Neural crest cell (in vitro differentiated cells): ENCODE data around the gene DLEU7. TPM values are rescaled to one million over a fixed set of nuclear protein-coding genes. Genes with fewer than 3 reads are reported as not detected.
A peak's percentile ranks its signal among the peaks of the same experiment; 100 is the strongest.

Experiments used
- DNase-seq: peaks from one replicate; pipeline ENCODE4 v3.0.0; 2021; ENCODE audit warnings: low read depth, mixed read lengths, low spot score
- H3K27ac Mint-ChIP-seq: one replicate; pipeline ENCODE4 v1.8.0; 2021; ENCODE audit warnings: mild to moderate bottlenecking, mixed read lengths; ENCODE audit not compliant: unreplicated experiment
- H3K27me3 Mint-ChIP-seq: 2 replicates; pipeline ENCODE4 v1.8.0; 2021; ENCODE audit warnings: low read depth, mild to moderate bottlenecking, mixed read lengths
- H3K36me3 Mint-ChIP-seq: 2 replicates; pipeline ENCODE4 v1.8.0; 2021; ENCODE audit warnings: low read depth, mild to moderate bottlenecking, mixed read lengths
- H3K4me1 Mint-ChIP-seq: 2 replicates; pipeline ENCODE4 v1.8.0; 2021; ENCODE audit warnings: mixed read lengths
- H3K4me3 Mint-ChIP-seq: one replicate; pipeline ENCODE4 v1.8.0; 2021; ENCODE audit warnings: mild to moderate bottlenecking, mixed read lengths
- H3K9me3 Mint-ChIP-seq: 2 replicates; pipeline ENCODE4 v1.8.0; 2021; ENCODE audit warnings: mixed read lengths
- CTCF ChIP-seq: fragments of 200-600 bp; sonication (generic); conservative IDR thresholded peaks from 2 replicates; pipeline ENCODE4 v1.5.0; 2021; ENCODE audit warnings: antibody characterized with exemption, mild to moderate bottlenecking
- total RNA-seq: library from RNA; stranded (reverse); gene quantifications from 2 replicates; pipeline ENCODE4 v1.2.1, GENCODE V29; 2021

DLEU7 gene
- total RNA-seq, 1 donor from 2014 or later, result 0.51 TPM

GRCh38 chr13:50887151-50887550 lies 43.7 kb upstream of the DLEU7 start:
- no peak overlapping the region for H3K4me3 Mint-ChIP-seq
- no peaks in the 10 kb centered on the region for H3K4me1 Mint-ChIP-seq
- DNase-seq, result no peak
- peaks cover 2% of the 10 kb centered on the region for H3K9me3 Mint-ChIP-seq
- H3K36me3 Mint-ChIP-seq, result peaks cover 2% of the 10 kb centered on the region
- no peak for TF ChIP-seq CTCF
- H3K27ac Mint-ChIP-seq, result no peak overlapping the region
- H3K27me3 Mint-ChIP-seq, result no peaks in the 10 kb centered on the region

GRCh38 chr13:50884265-50884664 lies 40.8 kb upstream of the DLEU7 start:
- DNase-seq, result no peak
- no peak for TF ChIP-seq CTCF
- H3K27me3 Mint-ChIP-seq, result no peaks in the 10 kb centered on the region

GRCh38 chr13:50883728-50884127 lies 40.2 kb upstream of the DLEU7 start:
- TF ChIP-seq CTCF, result no peak
- Mint-ChIP-seq H3K9me3 (peaks cover 2% of the 10 kb centered on the region), H3K4me3 (no peak overlapping the region), H3K36me3 (peaks cover 2% of the 10 kb centered on the region), H3K4me1 (no peaks in the 10 kb centered on the region), H3K27ac (no peak overlapping the region), H3K27me3 (no peaks in the 10 kb centered on the region)
- no peak for DNase-seq

More at GRCh38 chr13:50884265-50884664, 40.8 kb upstream of the DLEU7 start:
- no peak overlapping the region for H3K27ac Mint-ChIP-seq
- H3K4me1 Mint-ChIP-seq, result no peaks in the 10 kb centered on the region
- peaks cover 2% of the 10 kb centered on the region for H3K9me3 Mint-ChIP-seq
- H3K4me3 Mint-ChIP-seq, result no peak overlapping the region
- peaks cover 2% of the 10 kb centered on the region for H3K36me3 Mint-ChIP-seq

- Mint-ChIP-seq H3K27ac (no peak overlapping the region), H3K27me3 (no peaks in the 10 kb centered on the region), H3K36me3 (peaks cover 2% of the 10 kb centered on the region), H3K4me1 (no peaks in the 10 kb centered on the region), H3K4me3 (no peak overlapping the region), H3K9me3 (peaks cover 2% of the 10 kb centered on the region)
- no peak for DNase-seq
- TF ChIP-seq CTCF, result no peak
Observed at GRCh38 chr13:50882816-50883435, 39.4 kb upstream of the DLEU7 start.

GRCh38 chr13:50873991-50874390 lies 30.5 kb upstream of the DLEU7 start:
- Mint-ChIP-seq H3K4me3 (no peak overlapping the region), H3K27ac (peak overlapping the region; percentile 22), H3K36me3 (peaks cover 3% of the 10 kb centered on the region), H3K9me3 (peaks cover 4% of the 10 kb centered on the region), H3K4me1 (peaks cover 5% of the 10 kb centered on the region), H3K27me3 (no peaks in the 10 kb centered on the region)
- no peak for TF ChIP-seq CTCF
- no peak for DNase-seq
